HG02759 (cell line): ENCODE results near the gene FOXF1.

Experiments
- ATAC-seq: cut with Tn5 transposase; IDR thresholded peaks from one replicate; pipeline ENCODE4 v1.9.1; 2021; ENCODE audit warnings: mild to moderate bottlenecking, moderate library complexity; ENCODE audit not compliant: unreplicated experiment

The FOXF1 gene

GRCh38 chr16:86531641-86532525 lies 21.6 kb downstream of the FOXF1 start:
- no peak for ATAC-seq

GRCh38 chr16:86532526-86532815 lies 22.1 kb downstream of the FOXF1 start:
- no peak for ATAC-seq

- no peak for ATAC-seq
These were observed 22.7 kb downstream of the FOXF1 start for GRCh38 chr16:86533076-86533475.

DNA sequence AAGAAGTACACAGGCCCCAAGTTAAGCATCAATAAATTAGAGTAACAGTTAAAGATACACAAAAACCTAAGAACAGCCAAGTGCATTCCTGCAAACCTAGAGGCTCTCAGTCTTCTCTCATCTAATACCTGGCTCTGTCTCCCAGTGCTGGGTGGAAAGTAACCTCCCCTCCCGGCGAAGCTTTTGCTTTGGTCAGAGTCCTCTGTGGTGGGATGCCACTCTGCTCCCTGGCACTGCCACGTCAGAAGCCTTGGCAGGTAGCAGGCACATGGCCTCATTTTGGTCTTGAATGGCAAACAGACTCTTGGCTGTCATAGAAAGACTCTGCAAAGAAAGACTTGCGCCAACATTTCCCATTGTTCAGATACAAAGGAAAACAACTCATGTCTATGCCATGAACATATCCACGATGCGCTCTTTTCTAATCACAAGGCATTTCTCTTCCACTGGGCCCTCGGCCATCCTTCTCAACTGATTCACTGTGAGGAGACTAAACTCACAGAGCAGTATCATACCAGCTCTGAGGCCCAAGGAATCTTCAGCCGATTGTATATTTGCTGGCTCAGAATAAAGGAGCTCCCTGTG lies 23.5 kb downstream of the FOXF1 start:
- ATAC-seq, result no peak

- ATAC-seq, result no peak
These were observed 24.7 kb downstream of the FOXF1 start for GRCh38 chr16:86534779-86535615.

GRCh38 chr16:86536621-86537020 lies 26.3 kb downstream of the FOXF1 start:
- no peak for ATAC-seq

DNA sequence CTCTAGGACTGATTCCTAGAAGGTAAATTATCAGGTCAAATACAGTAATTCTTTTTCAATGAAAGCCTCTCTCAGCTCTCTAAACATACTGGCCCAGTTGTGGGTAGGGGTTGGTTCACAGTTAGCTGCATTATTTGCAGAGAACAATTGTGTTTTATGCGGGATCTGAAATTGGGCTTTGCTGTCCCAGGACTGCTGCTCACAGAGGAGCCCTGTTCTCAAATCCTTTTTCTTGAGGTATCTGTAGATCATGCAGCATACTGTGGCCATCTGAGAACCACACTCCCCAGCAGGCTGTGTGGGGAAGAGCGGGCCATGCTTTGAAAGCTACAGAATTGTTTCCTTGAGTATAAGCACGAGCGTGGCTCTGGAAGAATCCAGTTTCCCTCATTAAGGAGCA lies 27.2 kb downstream of the FOXF1 start:
- ATAC-seq, result no peak

DNA sequence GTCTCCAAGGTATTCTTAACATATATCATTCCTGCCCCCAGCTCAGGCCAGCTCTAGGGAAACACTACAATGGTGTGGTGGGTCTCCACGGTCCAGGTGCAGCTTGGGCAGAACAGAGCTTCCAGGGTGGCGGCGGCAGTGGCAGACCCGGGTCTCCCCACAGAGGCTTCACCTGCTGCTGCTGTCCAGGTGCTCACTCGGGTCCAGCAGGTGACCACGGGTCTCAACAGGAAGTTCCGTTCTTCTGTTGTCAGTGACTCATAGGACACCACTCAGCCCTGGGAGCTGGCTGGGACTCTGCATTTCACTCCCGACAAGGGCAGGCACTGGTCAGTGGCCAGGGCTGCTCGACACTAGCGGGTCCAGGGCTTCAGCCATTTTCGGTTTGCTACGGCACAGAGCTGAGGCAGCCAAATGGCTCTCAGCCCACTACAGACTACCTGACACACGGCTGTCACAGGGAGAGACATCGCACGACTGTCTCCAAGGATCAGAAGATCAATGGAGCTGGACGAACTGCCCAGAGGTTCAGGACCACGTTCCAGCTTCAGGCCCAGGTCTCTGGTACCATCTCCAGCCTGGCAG lies 28.0 kb downstream of the FOXF1 start:
- ATAC-seq, result no peak

- no peak for ATAC-seq
These were observed 30.6 kb downstream of the FOXF1 start for GRCh38 chr16:86540894-86541293.

- no peak for ATAC-seq
These were observed 31.2 kb downstream of the FOXF1 start for GRCh38 chr16:86541560-86541959.

- ATAC-seq, result no peak
These were observed 32.7 kb downstream of the FOXF1 start for GRCh38 chr16:86542756-86543750.

DNA sequence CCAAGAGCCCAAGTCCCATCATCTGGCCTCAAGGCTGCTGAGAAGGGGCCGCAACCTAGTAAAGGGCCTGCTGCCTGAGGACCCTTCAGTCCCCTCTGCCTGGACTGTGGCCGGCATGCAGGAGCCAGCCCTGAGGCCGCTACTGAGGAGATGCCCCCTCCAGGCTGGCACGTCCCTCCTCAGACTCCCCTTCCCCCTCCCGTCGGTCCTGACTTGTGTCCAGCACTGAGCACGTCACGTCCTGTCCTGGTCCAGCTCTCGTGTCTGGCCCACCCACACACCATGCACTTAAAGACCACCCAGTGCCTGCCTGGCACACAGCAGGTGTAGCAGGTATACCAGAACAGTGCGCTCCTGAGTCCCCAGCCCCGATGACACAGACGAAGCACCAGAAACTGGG lies 35.2 kb downstream of the FOXF1 start:
- no peak for ATAC-seq

DNA sequence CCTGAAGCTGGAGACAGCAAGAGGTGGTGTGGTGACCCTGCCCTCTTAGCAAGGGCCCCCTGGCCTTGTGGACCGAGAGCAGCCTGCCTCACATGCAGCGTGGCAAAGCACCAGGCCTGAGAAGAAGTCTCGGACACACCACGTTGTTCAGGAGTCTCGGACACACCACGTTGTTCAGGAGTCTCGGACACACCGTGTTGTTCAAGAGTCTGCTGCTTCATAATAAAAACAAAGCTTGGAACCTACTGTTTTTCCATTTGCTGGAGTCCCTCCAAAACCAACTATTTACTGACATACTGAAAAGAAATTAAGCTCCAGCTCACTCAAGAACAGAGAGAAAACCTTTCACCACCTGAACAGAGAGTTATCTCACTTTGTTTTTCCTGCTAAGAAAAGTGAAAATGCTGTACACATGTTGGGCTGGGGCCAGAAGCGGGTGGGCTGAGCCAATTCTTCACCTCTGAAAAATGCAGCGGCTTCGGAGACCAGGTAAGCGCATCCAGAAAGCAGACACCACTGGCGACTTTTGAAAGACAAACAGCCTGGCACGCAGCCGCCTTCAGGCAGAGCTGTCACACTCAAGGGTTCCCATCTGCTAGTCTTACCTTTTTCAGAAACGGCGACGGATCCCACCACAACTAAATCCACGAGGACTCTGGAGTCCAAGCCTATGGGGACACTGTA lies 35.8 kb downstream of the FOXF1 start:
- no peak for ATAC-seq

- no peak for ATAC-seq
These were observed 36.3 kb downstream of the FOXF1 start for GRCh38 chr16:86546638-86547013.

DNA sequence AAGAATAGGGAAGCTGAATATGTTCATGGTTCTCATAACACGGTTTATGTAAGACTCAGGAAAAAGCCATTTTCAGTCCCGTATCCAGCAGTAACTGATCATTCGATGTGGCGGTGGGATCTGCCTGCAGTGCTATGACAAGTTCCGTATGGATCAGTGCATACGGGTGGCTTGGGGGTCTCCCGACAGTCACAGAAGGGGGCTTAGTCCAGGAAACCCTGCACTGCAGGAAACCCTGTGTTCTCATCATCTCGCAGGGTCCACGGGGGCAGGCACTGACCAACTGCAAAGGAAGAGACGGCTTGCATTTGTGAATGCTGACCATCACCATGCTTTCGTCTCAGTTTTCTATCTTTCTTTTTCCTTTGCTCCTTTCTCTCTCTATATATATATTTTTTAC lies 37.0 kb downstream of the FOXF1 start:
- ATAC-seq, result no peak

DNA sequence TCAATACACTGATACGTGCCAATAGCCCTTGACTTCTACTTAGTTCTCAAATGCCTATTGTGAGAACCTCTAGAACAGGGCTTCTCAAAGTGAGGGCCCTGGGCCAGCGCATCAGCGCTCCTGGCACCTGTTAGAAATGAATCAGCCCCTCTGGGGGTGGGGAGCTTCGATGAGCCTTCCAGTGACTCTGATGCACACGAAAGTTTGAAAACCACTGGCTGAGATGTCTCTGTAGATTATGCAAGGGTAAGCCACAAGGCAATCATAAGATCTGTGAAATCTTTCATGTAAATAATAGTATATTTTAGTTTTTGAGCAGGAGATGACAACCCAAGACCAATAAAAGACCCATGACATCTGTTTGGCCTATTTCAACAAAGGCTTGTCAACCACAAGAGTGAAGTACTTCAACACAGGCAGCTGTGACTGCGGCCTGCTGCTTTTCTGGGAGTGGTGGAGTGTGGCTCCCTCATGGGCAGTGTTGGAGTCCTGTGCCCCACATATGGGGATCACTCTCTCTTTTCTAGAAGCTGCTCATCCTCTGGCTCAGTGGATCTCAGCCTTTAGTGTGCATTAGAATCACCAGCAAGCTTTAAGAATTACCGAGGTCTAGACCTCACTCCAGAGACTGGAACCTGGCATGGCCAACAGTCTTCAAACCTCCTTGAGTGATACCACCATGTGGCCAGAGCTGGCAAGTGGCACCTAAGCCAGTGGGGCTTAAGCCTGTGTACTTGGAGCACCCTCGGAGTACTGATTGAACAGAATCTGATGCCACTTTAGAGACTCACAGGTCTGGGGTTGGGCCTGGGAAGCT lies 39.0 kb downstream of the FOXF1 start:
- no peak for ATAC-seq

- no peak for ATAC-seq
These were observed 39.5 kb downstream of the FOXF1 start for GRCh38 chr16:86549893-86550190.

DNA sequence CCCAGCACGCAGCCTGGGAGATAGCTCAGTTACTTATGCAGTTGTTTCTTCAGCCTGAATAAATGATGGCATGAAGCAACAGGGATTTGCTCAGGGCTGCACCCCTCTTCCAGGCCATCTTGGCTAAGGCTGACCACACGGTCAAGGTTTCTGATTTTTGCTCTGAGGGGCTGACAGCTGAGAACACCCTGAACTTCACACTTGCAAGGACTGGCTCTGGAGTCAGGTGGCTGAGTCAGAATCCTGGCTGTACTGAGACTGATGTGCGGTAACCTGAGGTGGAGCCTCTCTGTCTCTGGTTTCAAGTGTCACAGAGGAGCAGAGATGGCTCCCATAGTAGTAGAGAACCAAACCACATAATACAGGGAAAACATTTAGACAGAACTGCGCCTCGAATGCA lies 40.0 kb downstream of the FOXF1 start:
- no peak for ATAC-seq

- no peak for ATAC-seq
These were observed 43.0 kb downstream of the FOXF1 start for GRCh38 chr16:86553356-86553755.
